ENCODE results near the gene RWDD3. TPM values are rescaled to one million over a fixed set of nuclear protein-coding genes. Genes with fewer than 3 reads are reported as not detected.

Gene RWDD3
- total RNA-seq, 2 experiments from 2014 or later = 11.4 to 16.4 TPM

DNA sequence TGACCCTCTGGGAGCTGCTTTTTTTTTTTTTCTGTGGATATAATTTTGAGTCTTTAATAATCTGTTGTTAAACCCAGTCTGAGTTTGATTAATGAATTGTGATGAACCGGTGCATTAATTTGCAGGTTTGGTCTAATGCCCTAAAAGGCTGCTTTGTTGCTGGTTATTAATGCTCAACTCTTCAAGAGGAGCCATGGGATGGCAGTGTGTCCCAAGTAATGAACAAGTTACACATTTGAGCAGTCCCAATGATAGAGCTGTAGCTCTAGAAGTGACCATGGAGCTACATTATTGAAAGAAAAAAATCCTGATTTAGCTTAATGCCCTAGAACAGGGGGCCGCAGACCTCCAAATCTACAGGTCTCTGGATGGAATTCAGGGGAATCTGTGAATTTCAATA lies 53.1 kb downstream of the RWDD3 start:
- Mint-ChIP-seq H3K4me1 (no peaks in the 10 kb centered on the region), H3K27ac (no peak overlapping the region), H3K9me3 (no peaks in the 10 kb centered on the region), H3K27me3 (no peaks in the 10 kb centered on the region), H3K36me3 (no peaks in the 10 kb centered on the region), H3K4me3 (no peak overlapping the region)
- DNase-seq = no peak

DNA sequence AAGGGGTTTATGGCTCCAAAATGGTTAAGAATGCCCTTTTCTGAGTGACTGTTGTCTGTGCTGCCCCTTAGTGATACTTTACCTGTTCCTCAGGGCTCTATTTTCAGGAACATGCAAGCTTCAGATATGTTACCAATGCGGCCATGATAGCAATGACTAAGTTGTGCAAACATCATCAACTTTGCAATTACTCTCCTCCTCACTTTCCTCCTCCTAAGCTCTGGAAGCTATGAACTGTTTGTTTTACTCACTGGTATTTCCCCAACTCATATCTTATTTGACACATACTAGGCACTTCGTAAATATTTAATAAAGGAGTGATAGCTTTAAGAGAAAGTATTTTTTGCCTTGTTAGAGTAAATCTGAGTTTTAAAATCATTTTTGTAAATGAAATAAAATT lies 53.8 kb downstream of the RWDD3 start:
- H3K27me3 Mint-ChIP-seq = no peaks in the 10 kb centered on the region
- H3K4me3 Mint-ChIP-seq = no peak overlapping the region
- no peak for DNase-seq
- no peaks in the 10 kb centered on the region for H3K9me3 Mint-ChIP-seq
- no peaks in the 10 kb centered on the region for H3K4me1 Mint-ChIP-seq
- H3K27ac Mint-ChIP-seq = no peak overlapping the region
- no peaks in the 10 kb centered on the region for H3K36me3 Mint-ChIP-seq

Other genes with a start within 250 kb of the RWDD3 start
- gene ALG14, start 161.3 kb upstream of the RWDD3 start, total RNA-seq = 1 to 10 TPM; 4.1 to 4.8 TPM
- gene TLCD4, start 116.9 kb upstream of the RWDD3 start, total RNA-seq = under 1 TPM; 0.45 to 0.60 TPM